SK-N-MC (cell line): ENCODE results near the gene LGI2.

Experiments used
- EZH2 ChIP-seq: fragments of 200-600 bp; sonication (generic); IDR thresholded peaks from one replicate; pipeline ENCODE4 v1.6.1; 2017; ENCODE audit warnings: antibody characterized with exemption
- FOXP2 ChIP-seq: optimal IDR thresholded peaks from 2 replicates; pipeline ENCODE3; 2011; ENCODE audit warnings: mild to moderate bottlenecking, moderate library complexity; ENCODE audit not compliant: insufficient read depth; ENCODE audit errors: extremely low read length, control extremely low read depth
- POLR2AphosphoS5 ChIP-seq: IDR thresholded peaks from 2 replicates; pipeline ENCODE4 v1.6.1; 2012; ENCODE audit warnings: mild to moderate bottlenecking, low read depth, low read length, borderline replicate concordance

GRCh38 chr4:25068386-25068785, 37.6 kb upstream of the LGI2 start:
- TF ChIP-seq EZH2 (no peak), POLR2AphosphoS5 (no peak), FOXP2 (no peak)
